AG04449 (cell line): ENCODE measurements around the gene SYTL1.
A peak's percentile ranks its signal among the peaks of the same experiment; 100 is the strongest.

Source experiments
- CTCF ChIA-PET: fragments of 350-600 bp; formaldehyde crosslinking; extraction: SDS; loops from one replicate; lab custom pipeline; 2021; ENCODE audit warnings: antibody characterized with exemption; lab: Yijun Ruan, JAX
- POLR2A ChIA-PET: fragments of 400-600, 350-600 bp; formaldehyde crosslinking; extraction: SDS; loops from one replicate; lab custom pipeline; 2020; ENCODE audit warnings: antibody characterized with exemption, inconsistent platforms; lab: Yijun Ruan, JAX
- DNase-seq: peaks from one replicate; pipeline ENCODE4 v3.0.0-alpha.2; 2010; ENCODE audit warnings: low read depth, low spot score
- H3K4me3 ChIP-seq: 2 replicates; pipeline ENCODE4 v1.5.1; 2011; ENCODE audit warnings: low read depth, mild to moderate bottlenecking, control low read depth, low read length
- CTCF ChIP-seq: IDR thresholded peaks from one replicate; pipeline ENCODE4 v1.5.1; 2011; ENCODE audit warnings: mild to moderate bottlenecking, moderate library complexity, low read length, control low read depth, inconsistent platforms; ENCODE audit not compliant: insufficient read depth; ENCODE audit errors: missing control alignments

The SYTL1 gene

GRCh38 chr1:27366411-27367159, 24.8 kb downstream of the SYTL1 start, which contains the start of gene MAP3K6:
TSS of gene MAP3K6 (minus strand) at chr1:27366961. CDS start at chr1:27366597, 364 bp downstream.
- CTCF ChIA-PET: interaction anchor here (0.8 to 10.4 kb wide), 32 partner anchors 8 to 321 kb away, joined by 3 to 187 read pairs (median 6); partner anchors contain the start of genes CD164L2, FCN3, GPR3 and IFI6
- POLR2A ChIA-PET: interaction anchor here (1.7 to 2.3 kb wide), 4 partner anchors 17 to 254 kb away, joined by 5 to 31 read pairs (median 10); no protein-coding TSS in a partner anchor
- H3K4me3 ChIP-seq: peak within 1 kb of the TSS; percentile 63
- no peak for DNase-seq
- TF ChIP-seq CTCF: peak; percentile 43

GRCh38 chr1:27367160-27367650, 25.4 kb downstream of the SYTL1 start:
- ChIA-PET POLR2A (interaction anchor here (2.0 to 2.3 kb wide), 2 partner anchors 18 to 68 kb away, joined by 9 to 31 read pairs; no protein-coding TSS in a partner anchor), CTCF (interaction anchor here (0.8 to 10.4 kb wide), 29 partner anchors 8 to 321 kb away, joined by 3 to 187 read pairs (median 7); partner anchors contain the start of genes CD164L2, FCN3, GPR3 and SYTL1)
- no peak for TF ChIP-seq CTCF
- H3K4me3 ChIP-seq: peak overlapping the region; percentile 63
- no peak for DNase-seq

DNA sequence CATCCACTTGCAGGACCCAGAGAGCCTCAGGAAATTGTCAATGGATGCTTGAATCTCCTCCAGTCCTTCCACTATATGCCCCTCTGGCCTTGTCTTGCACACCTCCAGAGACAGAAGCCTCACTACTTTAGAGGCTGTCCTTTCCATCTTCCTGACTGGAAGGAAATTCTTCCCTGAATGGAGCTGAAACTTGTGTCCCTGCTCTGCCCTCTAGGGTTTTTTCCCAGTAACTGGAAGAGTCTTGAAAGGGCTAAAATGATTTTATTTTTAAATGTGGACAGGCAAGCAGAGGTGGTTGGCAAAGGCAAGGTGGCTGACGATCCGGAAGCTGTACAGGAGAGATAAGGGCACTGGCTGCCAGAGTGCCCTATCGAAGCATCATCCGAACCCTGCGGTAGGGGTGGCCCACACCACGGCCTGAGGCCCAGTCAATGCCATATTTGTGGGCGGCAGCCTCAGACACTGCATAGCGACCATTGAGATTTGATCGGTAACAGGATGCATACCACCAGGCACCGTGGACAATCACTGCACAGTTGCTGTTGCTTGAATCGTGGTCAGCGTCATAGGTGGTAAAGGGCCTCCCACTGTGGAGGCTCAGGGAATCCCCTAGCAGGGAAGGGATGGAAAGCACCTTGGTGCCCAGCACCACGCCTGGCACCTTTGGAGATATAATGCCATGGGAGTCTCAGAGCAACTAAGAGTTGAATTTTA, 27.2 kb downstream of the SYTL1 start:
- peak; percentile 24 for TF ChIP-seq CTCF
- ChIA-PET CTCF (interaction anchor here (0.9 to 10.4 kb wide), 14 partner anchors 9 to 236 kb away, joined by 3 to 187 read pairs (median 8); partner anchors contain the start of genes CD164L2 and GPR3), POLR2A (no interaction called here)
- no peak overlapping the region for H3K4me3 ChIP-seq
- DNase-seq: no peak

DNA sequence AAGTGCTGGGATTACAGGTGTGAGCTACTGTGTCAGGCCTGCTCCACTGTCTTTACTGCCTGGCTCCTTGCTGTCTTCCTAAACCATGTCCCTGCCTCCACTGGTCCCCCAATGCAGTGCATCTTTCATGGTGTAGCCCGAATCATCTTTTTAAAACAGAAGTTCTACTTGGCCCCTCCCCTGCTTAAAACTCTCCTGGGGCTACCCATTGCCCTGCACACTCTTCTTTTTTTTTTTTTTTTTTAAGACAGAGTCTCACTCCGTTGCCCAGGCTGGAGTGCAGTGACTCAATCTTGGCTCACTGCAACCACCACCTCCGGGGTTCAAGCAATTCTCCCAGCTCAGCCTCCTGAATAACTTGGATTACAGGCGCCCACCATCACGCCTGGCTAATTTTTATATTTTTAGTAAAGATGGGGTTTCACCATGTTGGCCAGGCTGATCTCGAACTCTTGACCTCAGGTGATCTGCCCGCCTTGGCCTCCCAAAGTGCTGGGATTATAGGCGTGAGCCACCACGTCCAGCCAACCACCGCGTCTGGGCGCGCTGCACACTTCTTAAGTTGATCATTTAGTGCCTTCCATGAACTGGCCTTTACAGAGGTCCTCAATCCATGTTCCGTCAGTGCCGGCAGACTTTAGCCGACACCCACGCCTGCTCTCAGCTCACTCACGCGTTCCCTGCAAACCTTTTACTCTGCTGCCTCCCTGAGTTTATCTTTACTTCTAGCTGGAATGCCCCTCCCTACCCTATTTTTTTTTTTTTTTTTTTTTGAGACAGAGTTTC, 30.4 kb downstream of the SYTL1 start:
- DNase-seq: no peak
- ChIA-PET CTCF (interaction anchor here (0.6 to 9.0 kb wide), 7 partner anchors 14 to 85 kb away, joined by 3 to 181 read pairs (median 7); partner anchors contain the start of gene GPR3), POLR2A (interaction anchor here (0.6 kb wide), 1 partner anchor 10 kb away, joined by 3 read pairs; no protein-coding TSS in a partner anchor)
- TF ChIP-seq CTCF: no peak
- H3K4me3 ChIP-seq: no peak overlapping the region

- TF ChIP-seq CTCF: peak; percentile 21
- POLR2A ChIA-PET: no interaction called here
- DNase-seq: no peak
- CTCF ChIA-PET: interaction anchor here (0.6 to 9.0 kb wide), 4 partner anchors 15 to 85 kb away, joined by 3 to 181 read pairs (median 6); no protein-coding TSS in a partner anchor
- H3K4me3 ChIP-seq: no peak overlapping the region
These were observed 31.2 kb downstream of the SYTL1 start for GRCh38 chr1:27372808-27373690.
